GM12872 (cell line): Measurements from ENCODE around the gene KLF16.
A peak's percentile ranks its signal among the peaks of the same experiment; 100 is the strongest.

Experiments
- TF ChIP-seq, protein P1 (sequence below): IDR thresholded peaks from 3 replicates; pipeline ENCODE4 v1.5.1; 2011; ENCODE audit warnings: low read depth, mild to moderate bottlenecking, low read length, moderate library complexity; ENCODE audit not compliant: insufficient read depth

Gene KLF16

DNA sequence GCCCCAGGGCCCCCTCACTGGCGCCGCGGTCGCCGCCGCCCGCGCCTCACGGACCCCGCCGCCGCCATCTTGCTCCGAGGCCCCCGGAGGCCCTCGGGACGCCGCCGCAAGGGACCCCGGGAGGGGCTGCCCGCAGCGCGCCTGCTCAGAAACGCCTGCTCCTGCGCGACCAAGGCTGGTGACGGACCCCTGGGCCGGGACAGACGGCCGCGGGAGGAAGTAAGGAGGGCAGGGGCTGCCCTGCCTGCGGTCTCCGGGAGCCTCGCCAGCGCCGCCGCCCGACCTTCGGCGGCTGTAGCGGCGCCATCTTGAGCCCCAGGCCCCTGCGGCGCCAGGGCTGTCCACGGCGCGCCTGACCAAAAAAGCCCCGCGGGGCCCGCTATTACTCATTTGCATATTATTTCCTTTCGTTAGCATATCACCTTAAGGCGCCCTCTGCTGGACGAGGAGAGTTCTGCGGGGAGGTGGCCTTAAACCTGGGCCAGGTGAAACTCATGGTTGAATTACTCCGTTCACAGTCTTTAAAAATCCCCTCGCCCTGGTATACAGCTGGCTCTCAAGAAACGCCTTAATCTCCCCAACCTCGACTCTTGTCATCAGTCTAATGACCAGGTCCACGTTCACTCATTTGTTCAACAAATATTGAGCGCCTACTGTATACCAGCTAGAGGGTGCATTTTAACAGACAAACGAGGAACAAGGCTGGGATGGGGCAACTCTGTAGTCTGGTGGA, 14.8 kb downstream of the KLF16 start, which contains the start of gene REXO1:
Gene REXO1 (minus strand): TSS at position 85 of the 733 bp plus-strand sequence. CDS start 125 bp downstream, outside the sequence.
- TF ChIP-seq, protein P1, sequence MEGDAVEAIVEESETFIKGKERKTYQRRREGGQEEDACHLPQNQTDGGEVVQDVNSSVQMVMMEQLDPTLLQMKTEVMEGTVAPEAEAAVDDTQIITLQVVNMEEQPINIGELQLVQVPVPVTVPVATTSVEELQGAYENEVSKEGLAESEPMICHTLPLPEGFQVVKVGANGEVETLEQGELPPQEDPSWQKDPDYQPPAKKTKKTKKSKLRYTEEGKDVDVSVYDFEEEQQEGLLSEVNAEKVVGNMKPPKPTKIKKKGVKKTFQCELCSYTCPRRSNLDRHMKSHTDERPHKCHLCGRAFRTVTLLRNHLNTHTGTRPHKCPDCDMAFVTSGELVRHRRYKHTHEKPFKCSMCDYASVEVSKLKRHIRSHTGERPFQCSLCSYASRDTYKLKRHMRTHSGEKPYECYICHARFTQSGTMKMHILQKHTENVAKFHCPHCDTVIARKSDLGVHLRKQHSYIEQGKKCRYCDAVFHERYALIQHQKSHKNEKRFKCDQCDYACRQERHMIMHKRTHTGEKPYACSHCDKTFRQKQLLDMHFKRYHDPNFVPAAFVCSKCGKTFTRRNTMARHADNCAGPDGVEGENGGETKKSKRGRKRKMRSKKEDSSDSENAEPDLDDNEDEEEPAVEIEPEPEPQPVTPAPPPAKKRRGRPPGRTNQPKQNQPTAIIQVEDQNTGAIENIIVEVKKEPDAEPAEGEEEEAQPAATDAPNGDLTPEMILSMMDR: peak; percentile 82

DNA sequence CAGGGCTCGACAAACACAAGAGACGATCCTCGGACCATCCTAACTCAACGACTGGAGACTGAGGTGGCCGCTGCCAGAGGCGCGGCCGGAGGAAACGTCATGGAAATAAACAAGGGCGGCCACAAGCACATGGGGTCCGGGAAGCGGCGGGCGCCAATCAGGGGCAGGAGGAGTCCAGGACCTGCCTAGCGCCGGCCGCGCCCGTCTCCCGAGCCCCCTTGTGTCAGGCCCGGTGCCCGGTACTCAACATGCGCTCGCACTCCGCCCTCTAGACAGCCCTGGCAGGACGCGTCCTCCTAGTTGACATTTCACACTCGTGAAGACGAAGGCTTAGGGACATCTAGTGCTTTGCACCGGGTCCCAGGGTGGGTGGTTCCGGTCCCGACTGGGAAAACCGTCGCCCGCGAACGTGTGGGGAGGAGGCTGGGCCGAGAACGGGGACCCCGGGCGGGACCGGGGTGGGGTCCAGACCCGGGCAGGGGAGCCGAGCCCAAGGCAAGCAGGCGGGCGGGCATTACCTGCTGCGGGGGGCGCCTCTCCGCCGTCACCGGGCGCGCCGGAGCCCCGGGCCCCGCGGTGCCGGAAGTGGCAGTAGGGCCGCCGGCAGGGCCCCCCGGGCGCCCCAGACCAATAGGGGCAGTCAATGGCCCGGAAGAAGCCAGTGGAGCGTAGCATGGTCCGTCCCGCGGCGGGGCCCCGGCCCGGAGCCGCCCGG, 15.5 kb downstream of the KLF16 start:
- TF ChIP-seq, protein P1: no peak

DNA sequence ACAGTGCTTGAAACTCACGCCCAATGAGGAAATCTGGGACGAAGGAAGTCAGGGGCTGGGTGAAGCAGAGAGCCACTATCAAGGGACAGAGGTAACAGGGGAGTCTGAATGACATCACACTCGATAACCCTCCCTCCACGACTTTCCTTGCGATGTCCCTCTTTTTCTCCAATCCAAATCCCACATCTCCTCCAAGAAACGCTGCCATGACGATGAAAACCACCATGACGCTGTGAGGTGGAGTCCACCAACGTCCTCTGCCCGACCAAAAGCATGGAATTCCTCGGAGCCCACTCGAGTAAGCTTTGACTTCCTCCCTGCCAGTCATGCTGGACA, 16.1 kb downstream of the KLF16 start:
- TF ChIP-seq, protein P1: no peak

DNA sequence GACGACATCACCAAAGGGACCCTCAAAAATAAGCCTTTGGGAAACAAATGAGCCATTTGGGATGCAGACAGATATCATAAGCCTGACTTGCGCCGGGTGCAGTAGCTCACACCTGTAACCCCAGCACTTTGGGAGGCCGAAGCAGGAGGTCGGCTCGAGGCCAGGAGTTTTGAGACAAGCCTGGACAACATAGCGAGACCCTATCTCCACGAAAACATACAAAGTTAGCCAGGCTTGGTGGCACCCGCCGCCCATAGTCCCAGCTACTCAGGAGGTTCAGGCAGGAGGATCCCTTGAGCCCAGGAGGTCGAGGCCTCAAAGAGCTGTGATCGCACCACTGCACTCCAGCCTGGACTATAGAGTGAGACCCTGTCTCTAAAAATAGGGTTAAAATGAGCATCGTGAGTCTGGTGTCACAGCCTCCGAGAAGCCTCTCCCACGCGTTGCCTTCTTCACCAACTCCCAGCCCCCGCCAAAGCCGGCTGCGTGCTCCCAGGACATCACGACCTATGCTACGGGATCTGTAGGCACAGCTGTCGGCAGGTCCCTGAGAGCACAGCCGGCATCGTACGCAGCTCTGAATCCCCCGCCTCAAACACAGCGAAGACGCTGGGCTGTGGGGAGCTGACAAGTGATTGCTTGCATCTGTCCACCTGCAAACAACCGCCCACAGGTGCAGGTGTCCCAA, 16.7 kb downstream of the KLF16 start:
- TF ChIP-seq, protein P1: no peak

DNA sequence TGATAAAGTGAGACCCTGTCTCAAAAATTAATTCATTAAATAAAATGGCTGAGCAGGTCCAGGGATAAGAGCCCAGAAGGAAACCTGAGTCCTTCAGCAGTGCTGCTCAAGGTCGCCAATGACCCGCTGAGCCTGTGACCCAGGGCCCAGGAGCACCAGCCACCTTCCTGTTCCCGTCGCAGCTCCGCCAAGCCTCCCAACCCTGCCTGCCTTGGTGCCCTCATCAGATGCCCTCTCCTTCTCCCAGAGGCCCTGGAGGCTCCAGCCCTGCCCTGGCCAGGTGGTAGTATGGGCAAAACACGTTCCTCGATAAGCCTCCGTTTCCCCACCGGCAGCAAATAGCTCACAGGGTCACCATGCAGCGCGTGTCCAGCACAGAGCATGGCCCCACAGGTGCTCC, 17.7 kb downstream of the KLF16 start:
- TF ChIP-seq, protein P1: no peak

DNA sequence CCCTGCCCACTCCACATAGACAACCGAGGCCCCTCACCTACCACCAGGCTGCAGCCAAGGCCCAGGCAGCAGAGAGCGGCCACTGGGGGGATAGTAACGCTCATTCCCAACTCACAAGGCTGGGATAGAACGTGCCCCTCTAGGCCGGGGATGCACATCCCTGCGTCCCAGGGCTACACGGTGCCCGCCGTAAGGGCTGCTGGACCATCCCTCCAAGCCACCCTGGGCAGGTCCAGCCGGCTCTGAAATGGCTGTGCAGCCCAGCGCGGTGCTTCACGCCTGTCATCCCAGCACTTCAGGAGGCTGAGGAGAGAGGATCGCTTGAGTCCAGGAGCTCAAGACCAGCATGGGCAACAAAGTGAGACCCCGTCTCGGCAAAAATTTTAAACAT, 18.3 kb downstream of the KLF16 start:
- TF ChIP-seq, protein P1: no peak

DNA sequence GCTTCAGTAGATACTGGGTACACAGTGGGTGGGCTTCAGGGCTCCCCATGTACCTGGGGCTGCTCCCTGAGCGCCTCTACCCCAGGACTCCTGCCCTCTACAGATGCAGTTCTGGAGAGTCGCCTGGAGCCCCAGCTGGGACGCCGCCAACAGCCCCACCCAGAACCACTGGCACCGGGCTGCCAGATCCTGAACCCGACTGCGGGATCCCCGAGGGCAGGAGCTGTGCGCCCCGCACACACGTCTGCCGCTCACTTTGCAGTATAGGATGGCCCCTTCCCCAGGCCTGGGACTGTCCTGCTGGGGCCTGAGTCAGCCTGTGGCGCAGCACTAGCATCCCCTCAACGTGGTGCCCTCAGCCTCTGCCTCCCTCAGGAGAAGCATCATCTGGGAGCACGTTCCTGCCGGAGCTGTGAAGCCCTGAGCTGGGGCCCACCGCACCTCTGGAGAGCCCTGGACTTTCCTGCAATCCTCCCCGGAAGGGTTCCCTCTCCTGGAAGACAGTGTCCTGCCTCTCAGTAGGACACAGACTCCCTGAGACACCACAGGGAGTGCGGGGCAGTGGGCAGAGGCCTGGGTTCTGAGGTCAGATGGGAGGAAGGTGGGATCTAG, 18.8 kb downstream of the KLF16 start:
- TF ChIP-seq, protein P1: no peak
